Keratinocyte (primary cell): Measurements from ENCODE around the gene PGLYRP1.

Source experiments
- CTCF ChIP-seq, 3 experiments: IDR thresholded peaks in 1 of 3; conservative IDR thresholded peaks in 1 of 3; optimal IDR thresholded peaks in 1 of 3; 2 replicates in 2 of 3; 3 replicates in 1 of 3; pipeline versions ENCODE3 to v1.5.1; 2011; ENCODE audit warnings: low read length in 3 of 3, mild to moderate bottlenecking in 3 of 3, moderate library complexity in 2 of 3, control low read depth in 1 of 3, inconsistent platforms in 1 of 3; ENCODE audit not compliant: insufficient read depth in 2 of 3; ENCODE audit errors: extremely low read depth in 1 of 3
- EZH2 ChIP-seq: IDR thresholded peaks from one replicate; pipeline ENCODE4 v1.6.1; 2012; ENCODE audit warnings: inconsistent platforms, mild to moderate bottlenecking, low read length, moderate library complexity

- TF ChIP-seq EZH2 (no peak), CTCF (optimal IDR thresholded peaks at IDR 0.05 in 1 of 3, IDR thresholded peaks at IDR 0.05 in 1 of 3, conservative IDR thresholded peaks at IDR 0.05 in 1 of 3; ENCODE audit: extremely low read depth in 1 of 3, insufficient read depth in 2 of 3, low read length in 3 of 3) (peak; percentile 76 to 85 (median 77))
These were observed 13.0 kb downstream of the PGLYRP1 start for GRCh38 chr19:46009530-46010510.
